ENCODE data around the gene SUMF2.

- TF ChIP-seq, protein P1, sequence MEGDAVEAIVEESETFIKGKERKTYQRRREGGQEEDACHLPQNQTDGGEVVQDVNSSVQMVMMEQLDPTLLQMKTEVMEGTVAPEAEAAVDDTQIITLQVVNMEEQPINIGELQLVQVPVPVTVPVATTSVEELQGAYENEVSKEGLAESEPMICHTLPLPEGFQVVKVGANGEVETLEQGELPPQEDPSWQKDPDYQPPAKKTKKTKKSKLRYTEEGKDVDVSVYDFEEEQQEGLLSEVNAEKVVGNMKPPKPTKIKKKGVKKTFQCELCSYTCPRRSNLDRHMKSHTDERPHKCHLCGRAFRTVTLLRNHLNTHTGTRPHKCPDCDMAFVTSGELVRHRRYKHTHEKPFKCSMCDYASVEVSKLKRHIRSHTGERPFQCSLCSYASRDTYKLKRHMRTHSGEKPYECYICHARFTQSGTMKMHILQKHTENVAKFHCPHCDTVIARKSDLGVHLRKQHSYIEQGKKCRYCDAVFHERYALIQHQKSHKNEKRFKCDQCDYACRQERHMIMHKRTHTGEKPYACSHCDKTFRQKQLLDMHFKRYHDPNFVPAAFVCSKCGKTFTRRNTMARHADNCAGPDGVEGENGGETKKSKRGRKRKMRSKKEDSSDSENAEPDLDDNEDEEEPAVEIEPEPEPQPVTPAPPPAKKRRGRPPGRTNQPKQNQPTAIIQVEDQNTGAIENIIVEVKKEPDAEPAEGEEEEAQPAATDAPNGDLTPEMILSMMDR (IDR thresholded peaks at IDR 0.05), result no peak
- TF ChIP-seq POLR2A (IDR thresholded peaks at IDR 0.05; ENCODE audit: low read depth), result no peak
Observed at GRCh38 chr7:56028942-56029630, 35.0 kb upstream of the SUMF2 start.

Data from esophagus muscularis mucosa (tissue), 3 donors.